ENCODE results near the gene CHCHD6.

The CHCHD6 gene

GRCh38 chr3:126945171-126945721 is 241.2 kb downstream of the CHCHD6 start:
- no peak for TF ChIP-seq CTCF (IDR thresholded peaks at IDR 0.05; ENCODE audit: low read depth, low read length)
- no peak overlapping the region for H3K4me3 ChIP-seq (ENCODE audit: low read depth, low read length)

- no peak overlapping the region for H3K4me3 ChIP-seq (ENCODE audit: low read depth, low read length)
- TF ChIP-seq CTCF (IDR thresholded peaks at IDR 0.05; ENCODE audit: low read depth, low read length) = no peak
Measured at GRCh38 chr3:126945891-126946290, 241.9 kb downstream of the CHCHD6 start.

GRCh38 chr3:126946405-126946804 is 242.4 kb downstream of the CHCHD6 start:
- TF ChIP-seq CTCF (IDR thresholded peaks at IDR 0.05; ENCODE audit: low read depth, low read length) = no peak
- H3K4me3 ChIP-seq (ENCODE audit: low read depth, low read length) = no peak overlapping the region

GRCh38 chr3:126947429-126947828 is 243.4 kb downstream of the CHCHD6 start:
- no peak overlapping the region for H3K4me3 ChIP-seq (ENCODE audit: low read depth, low read length)
- no peak for TF ChIP-seq CTCF (IDR thresholded peaks at IDR 0.05; ENCODE audit: low read depth, low read length)

GRCh38 chr3:126948980-126949535 is 245.0 kb downstream of the CHCHD6 start:
- TF ChIP-seq CTCF (IDR thresholded peaks at IDR 0.05; ENCODE audit: low read depth, low read length) = no peak
- no peak overlapping the region for H3K4me3 ChIP-seq (ENCODE audit: low read depth, low read length)

GRCh38 chr3:126951561-126951960 is 247.5 kb downstream of the CHCHD6 start:
- no peak overlapping the region for H3K4me3 ChIP-seq (ENCODE audit: low read depth, low read length)
- TF ChIP-seq CTCF (IDR thresholded peaks at IDR 0.05; ENCODE audit: low read depth, low read length) = no peak

- TF ChIP-seq CTCF (IDR thresholded peaks at IDR 0.05; ENCODE audit: low read depth, low read length) = no peak
- H3K4me3 ChIP-seq (ENCODE audit: low read depth, low read length) = no peak overlapping the region
Measured at GRCh38 chr3:126952261-126952982, 248.4 kb downstream of the CHCHD6 start.

Measured in WI38 (cell line).